Measurements from ENCODE around the gene PIK3CG.

The PIK3CG gene

GRCh38 chr7:106858618-106859532, 6.2 kb upstream of the PIK3CG start:
- peak; percentile 25 for DNase-seq

- no peak for DNase-seq
Measured at GRCh38 chr7:106862317-106863089, 2.6 kb upstream of the PIK3CG start.

- no peak for DNase-seq
Measured at GRCh38 chr7:106863274-106863997, 1.6 kb upstream of the PIK3CG start.

- DNase-seq = no peak
Measured at GRCh38 chr7:106864298-106865081, 592 bp upstream of the PIK3CG start.

GRCh38 chr7:106866298-106867281, 1.5 kb downstream of the PIK3CG start:
- DNase-seq = no peak

GRCh38 chr7:106867641-106868351, 2.7 kb downstream of the PIK3CG start:
- no peak for DNase-seq

GRCh38 chr7:106868364-106868763, 3.3 kb downstream of the PIK3CG start:
- DNase-seq = no peak

GRCh38 chr7:106869954-106870353, 4.9 kb downstream of the PIK3CG start:
- no peak for DNase-seq

GRCh38 chr7:106870528-106870927, 5.4 kb downstream of the PIK3CG start:
- no peak for DNase-seq

GRCh38 chr7:106870983-106871410, 5.9 kb downstream of the PIK3CG start:
- DNase-seq = no peak

- no peak for DNase-seq
Measured at GRCh38 chr7:106871793-106872571, 6.9 kb downstream of the PIK3CG start.

GRCh38 chr7:106872763-106873162, 7.7 kb downstream of the PIK3CG start:
- no peak for DNase-seq

GRCh38 chr7:106874076-106874475, 9.0 kb downstream of the PIK3CG start:
- no peak for DNase-seq

GRCh38 chr7:106875508-106875907, 10.4 kb downstream of the PIK3CG start:
- DNase-seq = no peak

GRCh38 chr7:106878748-106879439, 13.8 kb downstream of the PIK3CG start:
- no peak for DNase-seq

- no peak for DNase-seq
Measured at GRCh38 chr7:106881984-106882383, 16.9 kb downstream of the PIK3CG start.

- no peak for DNase-seq
Measured at GRCh38 chr7:106883456-106884026, 18.5 kb downstream of the PIK3CG start.

- no peak for DNase-seq
Measured at GRCh38 chr7:106885652-106886051, 20.6 kb downstream of the PIK3CG start.

- no peak for DNase-seq
Measured at GRCh38 chr7:106887421-106887820, 22.3 kb downstream of the PIK3CG start.

Data from KG1 (cell line).